ENCODE data around the gene OSBPL6.
A peak's percentile ranks its signal among the peaks of the same experiment; 100 is the strongest.

OSBPL6 gene

GRCh38 chr2:178425255-178425827, 231.0 kb downstream of the OSBPL6 start:
- H3K4me3 ChIP-seq (ENCODE audit: low read depth, low read length), result no peak overlapping the region
- TF ChIP-seq, protein P1, sequence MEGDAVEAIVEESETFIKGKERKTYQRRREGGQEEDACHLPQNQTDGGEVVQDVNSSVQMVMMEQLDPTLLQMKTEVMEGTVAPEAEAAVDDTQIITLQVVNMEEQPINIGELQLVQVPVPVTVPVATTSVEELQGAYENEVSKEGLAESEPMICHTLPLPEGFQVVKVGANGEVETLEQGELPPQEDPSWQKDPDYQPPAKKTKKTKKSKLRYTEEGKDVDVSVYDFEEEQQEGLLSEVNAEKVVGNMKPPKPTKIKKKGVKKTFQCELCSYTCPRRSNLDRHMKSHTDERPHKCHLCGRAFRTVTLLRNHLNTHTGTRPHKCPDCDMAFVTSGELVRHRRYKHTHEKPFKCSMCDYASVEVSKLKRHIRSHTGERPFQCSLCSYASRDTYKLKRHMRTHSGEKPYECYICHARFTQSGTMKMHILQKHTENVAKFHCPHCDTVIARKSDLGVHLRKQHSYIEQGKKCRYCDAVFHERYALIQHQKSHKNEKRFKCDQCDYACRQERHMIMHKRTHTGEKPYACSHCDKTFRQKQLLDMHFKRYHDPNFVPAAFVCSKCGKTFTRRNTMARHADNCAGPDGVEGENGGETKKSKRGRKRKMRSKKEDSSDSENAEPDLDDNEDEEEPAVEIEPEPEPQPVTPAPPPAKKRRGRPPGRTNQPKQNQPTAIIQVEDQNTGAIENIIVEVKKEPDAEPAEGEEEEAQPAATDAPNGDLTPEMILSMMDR (IDR thresholded peaks at IDR 0.05; ENCODE audit: low read depth, low read length, missing control alignments), result no peak
- no peak for DNase-seq
- H3K27me3 ChIP-seq (replicated peaks), result no peaks in the 10 kb centered on the region
- peaks cover 24% of the 10 kb centered on the region for H3K36me3 ChIP-seq (replicated peaks)
- in situ Hi-C loops (cut with HindIII; ENCODE audit: low pct_ligation_motif_present, low sequenced_read_pairs), result no loop called here
- no peak overlapping the region for H3K27ac ChIP-seq

- Histone ChIP-seq H3K27me3 (replicated peaks) (no peaks in the 10 kb centered on the region), H3K36me3 (replicated peaks) (peaks cover 33% of the 10 kb centered on the region), H3K27ac (no peak overlapping the region), H3K4me3 (ENCODE audit: low read depth, low read length) (no peak overlapping the region)
- TF ChIP-seq, protein P1 (IDR thresholded peaks at IDR 0.05; ENCODE audit: low read depth, low read length, missing control alignments), result no peak
- in situ Hi-C loops (cut with HindIII; ENCODE audit: low pct_ligation_motif_present, low sequenced_read_pairs), result no loop called here
- DNase-seq, result peak; percentile 25
Observed at GRCh38 chr2:178426388-178426787, 232.1 kb downstream of the OSBPL6 start.

DNA sequence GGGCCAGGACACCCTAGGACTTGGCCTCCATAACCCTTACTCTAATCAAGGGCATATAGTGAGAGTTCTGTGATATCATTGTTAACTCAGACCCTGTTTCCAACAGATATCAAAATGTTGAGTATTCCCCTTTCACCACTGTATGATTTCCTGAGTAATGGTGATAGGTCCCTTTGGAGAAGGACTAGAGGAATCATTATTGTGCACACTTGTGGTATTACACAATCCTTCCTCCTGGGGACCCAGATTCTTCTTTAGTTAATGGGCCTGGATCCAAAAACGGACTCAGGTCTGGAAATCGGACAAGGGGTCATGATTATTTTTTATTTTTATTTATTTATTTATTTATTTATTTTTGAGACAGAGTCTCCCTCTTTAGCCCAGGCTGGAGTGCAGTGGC, 233.1 kb downstream of the OSBPL6 start:
- Histone ChIP-seq H3K27me3 (replicated peaks) (no peaks in the 10 kb centered on the region), H3K36me3 (replicated peaks) (peaks cover 43% of the 10 kb centered on the region), H3K4me3 (ENCODE audit: low read depth, low read length) (no peak overlapping the region), H3K27ac (no peak overlapping the region)
- no peak for DNase-seq
- TF ChIP-seq, protein P1 (IDR thresholded peaks at IDR 0.05; ENCODE audit: low read depth, low read length, missing control alignments), result no peak
- in situ Hi-C loops (cut with HindIII; ENCODE audit: low pct_ligation_motif_present, low sequenced_read_pairs), result no loop called here

GRCh38 chr2:178428396-178428806, 234.1 kb downstream of the OSBPL6 start:
- in situ Hi-C loops (cut with HindIII; ENCODE audit: low pct_ligation_motif_present, low sequenced_read_pairs), result no loop called here
- Histone ChIP-seq H3K27me3 (replicated peaks) (no peaks in the 10 kb centered on the region), H3K4me3 (ENCODE audit: low read depth, low read length) (no peak overlapping the region), H3K36me3 (replicated peaks) (peaks cover 51% of the 10 kb centered on the region), H3K27ac (no peak overlapping the region)
- DNase-seq, result no peak
- TF ChIP-seq, protein P1 (IDR thresholded peaks at IDR 0.05; ENCODE audit: low read depth, low read length, missing control alignments), result no peak

GRCh38 chr2:178429336-178429735, 235.0 kb downstream of the OSBPL6 start:
- peaks cover 53% of the 10 kb centered on the region for H3K36me3 ChIP-seq (replicated peaks)
- DNase-seq, result no peak
- no peaks in the 10 kb centered on the region for H3K27me3 ChIP-seq (replicated peaks)

More at GRCh38 chr2:178429336-178429735, 235.0 kb downstream of the OSBPL6 start:
- in situ Hi-C loops (cut with HindIII; ENCODE audit: low pct_ligation_motif_present, low sequenced_read_pairs), result no loop called here
- TF ChIP-seq, protein P1 (IDR thresholded peaks at IDR 0.05; ENCODE audit: low read depth, low read length, missing control alignments), result no peak
- Histone ChIP-seq H3K27ac (no peak overlapping the region), H3K4me3 (ENCODE audit: low read depth, low read length) (no peak overlapping the region)

Data from brain microvascular endothelial cell (primary cell).